HT1080 (cell line): Measurements from ENCODE around the gene PLCE1. TPM values are rescaled to one million over a fixed set of nuclear protein-coding genes. Genes with fewer than 3 reads are reported as not detected.

Experiments
- DNase-seq: peaks from one replicate; pipeline ENCODE4 v3.0.0-alpha.2; 2015; ENCODE audit warnings: low read depth
- total RNA-seq: library from RNA; depleted of rRNA; stranded (reverse); fragments of >200 nt; shearing (Covaris generic); gene quantifications from 2 replicates; pipeline ENCODE4 v1.2.3, GENCODE V29; 2014; rRNA removed

PLCE1 gene
- total RNA-seq, 1 experiment from 2014 or later: 3.3 TPM

DNA sequence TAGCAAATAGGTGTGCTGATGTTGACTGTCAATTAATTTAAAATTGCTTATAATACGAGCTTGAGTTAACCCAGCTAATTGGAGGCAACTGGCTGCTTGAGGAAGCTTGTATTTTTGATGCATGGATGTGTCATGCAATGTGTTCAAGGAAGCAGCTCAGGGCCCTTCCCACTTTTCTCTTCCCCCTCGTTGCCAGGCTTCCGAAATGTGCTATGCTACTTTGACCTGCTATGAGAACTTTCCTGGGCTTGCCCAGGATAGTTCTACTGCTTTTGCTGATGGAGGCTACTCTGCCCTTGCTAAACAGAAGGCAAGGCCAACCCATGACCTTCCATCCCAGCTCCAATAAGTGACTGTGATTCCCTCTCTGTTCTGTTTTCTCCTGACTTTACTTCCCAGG is 24.4 kb downstream of the PLCE1 start:
- no peak for DNase-seq

- DNase-seq: no peak
Measured at GRCh38 chr10:94023906-94024305, 30.2 kb downstream of the PLCE1 start.

GRCh38 chr10:94024407-94024806 is 30.7 kb downstream of the PLCE1 start:
- no peak for DNase-seq

DNA sequence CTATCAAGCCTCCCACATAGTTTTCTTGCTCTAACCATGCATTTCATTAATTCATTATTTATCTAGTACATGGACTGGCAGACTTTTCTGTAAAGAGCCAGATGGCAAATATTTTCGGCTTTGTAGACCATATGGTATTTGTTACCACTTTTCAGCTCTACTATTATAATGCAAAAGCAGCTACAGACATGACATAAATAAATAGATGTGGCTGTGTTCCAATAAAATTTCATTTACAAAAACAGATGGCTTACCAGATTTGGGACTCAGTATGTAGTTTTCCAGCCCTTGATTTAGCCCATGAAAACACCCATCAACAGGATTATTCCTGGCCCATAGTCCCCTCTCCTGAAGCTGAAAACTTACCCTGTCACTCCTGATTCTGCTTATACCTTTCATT is 32.1 kb downstream of the PLCE1 start:
- DNase-seq: no peak

- DNase-seq: no peak
Measured at GRCh38 chr10:94027197-94027596, 33.5 kb downstream of the PLCE1 start.

DNA sequence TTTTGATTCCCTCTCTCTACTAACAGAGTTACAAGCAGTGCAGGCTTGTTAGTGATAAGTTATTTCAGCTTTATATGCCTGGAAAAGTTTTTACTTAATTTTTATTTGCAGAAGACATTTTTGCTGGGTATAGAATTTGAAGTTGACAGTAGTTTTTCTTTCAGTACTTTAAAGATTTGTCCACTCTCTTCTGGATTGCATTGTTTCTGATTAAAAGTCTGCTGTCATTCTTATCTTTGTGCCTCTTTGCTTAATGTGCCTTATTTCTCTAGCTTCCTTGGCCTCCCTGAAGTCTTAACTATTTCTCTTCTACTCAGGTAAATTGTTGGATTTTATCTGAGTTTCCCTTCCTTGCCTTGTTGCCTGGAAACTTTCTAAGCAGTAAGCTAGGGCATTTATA is 36.2 kb downstream of the PLCE1 start:
- DNase-seq: no peak

DNA sequence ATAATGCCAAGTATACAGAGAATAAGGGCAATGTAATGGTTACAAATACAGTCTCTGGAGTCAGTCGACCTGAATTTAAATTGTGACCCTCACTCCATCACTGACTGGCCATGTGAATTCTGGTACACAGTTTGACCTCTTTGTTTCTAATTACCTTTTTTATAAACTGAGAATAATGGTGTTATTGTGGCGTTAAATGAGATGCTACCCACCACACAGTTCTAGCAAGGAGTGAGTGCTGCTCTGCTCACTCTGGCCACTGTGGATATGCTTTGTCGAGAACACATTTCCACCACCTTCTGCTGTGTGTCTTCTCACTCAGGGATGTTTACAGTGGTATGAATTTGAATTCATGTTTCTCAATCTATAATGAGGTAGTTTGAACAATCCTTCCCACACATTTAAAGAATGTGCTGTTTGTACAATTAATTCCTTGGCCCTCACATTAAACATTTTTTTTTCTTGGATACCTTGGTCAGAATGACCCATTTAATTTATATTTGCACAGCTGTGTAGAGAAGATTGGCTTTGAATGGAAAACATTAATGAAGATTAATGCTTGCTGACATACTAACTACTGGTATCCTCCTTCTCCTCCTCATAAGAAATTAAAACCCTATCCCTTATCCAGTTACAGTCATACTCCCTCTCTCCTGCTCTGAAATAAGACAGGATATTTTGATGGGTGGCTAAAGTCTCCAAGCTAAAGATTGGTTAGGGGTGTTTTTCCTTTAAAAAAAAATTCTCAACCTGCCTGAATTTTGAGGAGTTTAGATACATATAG is 42.4 kb downstream of the PLCE1 start:
- DNase-seq: no peak

DNA sequence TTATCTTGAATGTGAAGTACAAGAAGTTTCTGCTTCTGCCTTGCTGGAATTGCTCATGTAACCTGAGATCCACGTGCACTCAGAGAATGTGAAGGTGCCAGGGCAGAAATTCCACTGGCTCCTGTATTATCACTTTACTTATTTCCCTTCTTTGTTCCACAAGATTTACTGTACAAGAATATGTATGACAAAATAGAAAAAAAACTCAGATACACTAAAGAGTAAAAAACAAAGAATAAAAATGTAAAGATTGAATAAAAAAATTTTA is 43.0 kb downstream of the PLCE1 start:
- no peak for DNase-seq

DNA sequence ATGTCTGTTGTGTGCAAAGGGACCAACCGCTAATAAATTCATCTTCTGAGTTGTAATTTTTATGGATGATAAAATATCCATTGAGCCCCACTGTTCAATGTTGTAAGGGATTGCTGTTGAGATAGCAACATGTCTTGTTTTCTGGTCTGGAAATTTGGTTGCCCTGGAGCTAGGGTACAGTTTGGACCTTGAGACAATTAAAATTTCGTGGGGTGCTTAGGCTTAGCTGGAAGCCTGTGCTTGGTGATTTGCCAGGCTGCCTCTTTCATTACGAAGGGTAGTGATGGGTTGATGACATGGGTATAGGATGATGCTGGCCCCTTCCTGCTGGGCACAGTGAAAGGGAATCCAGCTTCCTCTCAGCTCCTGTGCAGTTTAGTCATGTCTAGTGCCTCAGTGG is 43.6 kb downstream of the PLCE1 start:
- no peak for DNase-seq

DNA sequence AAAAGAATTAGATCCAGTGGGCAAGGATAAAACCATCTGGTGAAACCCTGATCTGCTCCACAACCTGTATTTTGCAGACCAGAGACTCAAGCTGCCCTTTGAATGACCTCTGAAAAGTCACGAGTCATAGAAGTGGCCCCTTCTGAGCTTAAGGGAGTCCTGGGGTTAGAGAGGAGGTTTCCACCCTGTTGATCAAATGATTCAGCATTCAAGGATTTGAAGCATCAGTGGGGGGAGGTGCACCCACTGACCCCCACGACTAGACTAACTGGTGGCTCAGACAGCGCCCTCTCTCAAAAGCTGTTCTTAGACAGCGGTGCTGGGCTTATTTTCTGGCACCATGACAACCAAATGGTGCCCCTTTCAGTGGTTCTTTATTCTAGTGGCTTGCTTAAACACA is 44.3 kb downstream of the PLCE1 start:
- peak; percentile 80 for DNase-seq

GRCh38 chr10:94041206-94041605 is 47.5 kb downstream of the PLCE1 start:
- DNase-seq: no peak

GRCh38 chr10:94042001-94042833 is 48.5 kb downstream of the PLCE1 start:
- DNase-seq: peak; percentile 81

- no peak for DNase-seq
Measured at GRCh38 chr10:94042834-94043175, 49.1 kb downstream of the PLCE1 start.

Other genes with a start within 250 kb of the PLCE1 start
- 0.02 TPM in 1 of 2 replicates, not detected in the other for gene LGI1, start 236.0 kb upstream of the PLCE1 start, total RNA-seq
- gene SLC35G1, start 100.0 kb upstream of the PLCE1 start, total RNA-seq: 12.4 and 15.0 TPM in 2 replicates